ENCODE measurements around the gene CD58.
"Not testable (repeated sequence)": the region's sequence is repeated elsewhere in the genome, so short reads cannot be mapped to it uniquely, and the experiment has no call there.

DNA sequence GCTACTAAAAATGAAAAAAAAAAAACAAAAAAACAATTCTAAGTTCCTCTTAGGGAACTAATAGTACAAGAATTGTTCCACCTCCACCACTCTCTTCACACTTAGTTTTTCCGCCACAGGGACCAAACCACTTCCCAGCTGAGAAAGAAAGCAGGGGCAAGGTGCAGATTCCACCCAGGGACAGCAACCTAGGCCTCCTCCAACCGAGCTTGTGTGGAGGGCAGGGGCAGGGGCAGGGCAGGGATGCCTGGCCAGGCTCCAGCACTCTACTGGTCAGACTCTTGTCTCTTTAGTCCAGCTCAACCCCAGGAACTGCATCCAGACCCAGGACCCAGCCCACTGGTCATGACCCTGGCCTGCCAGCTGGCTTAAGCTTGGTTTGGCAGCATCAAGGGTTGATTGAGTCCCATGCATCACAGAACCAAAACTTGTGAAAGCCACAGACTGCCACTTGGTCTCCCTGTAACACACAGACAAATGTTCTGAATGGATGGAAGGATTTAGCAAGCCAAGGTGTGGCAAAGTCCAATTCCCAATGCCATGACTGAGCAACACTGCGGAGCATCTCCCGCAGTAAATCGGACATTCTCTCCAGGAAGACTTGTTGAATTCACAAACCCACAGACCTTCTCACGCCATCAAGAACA, 19.7 kb upstream of the CD58 start:
- TF ChIP-seq, protein P1, sequence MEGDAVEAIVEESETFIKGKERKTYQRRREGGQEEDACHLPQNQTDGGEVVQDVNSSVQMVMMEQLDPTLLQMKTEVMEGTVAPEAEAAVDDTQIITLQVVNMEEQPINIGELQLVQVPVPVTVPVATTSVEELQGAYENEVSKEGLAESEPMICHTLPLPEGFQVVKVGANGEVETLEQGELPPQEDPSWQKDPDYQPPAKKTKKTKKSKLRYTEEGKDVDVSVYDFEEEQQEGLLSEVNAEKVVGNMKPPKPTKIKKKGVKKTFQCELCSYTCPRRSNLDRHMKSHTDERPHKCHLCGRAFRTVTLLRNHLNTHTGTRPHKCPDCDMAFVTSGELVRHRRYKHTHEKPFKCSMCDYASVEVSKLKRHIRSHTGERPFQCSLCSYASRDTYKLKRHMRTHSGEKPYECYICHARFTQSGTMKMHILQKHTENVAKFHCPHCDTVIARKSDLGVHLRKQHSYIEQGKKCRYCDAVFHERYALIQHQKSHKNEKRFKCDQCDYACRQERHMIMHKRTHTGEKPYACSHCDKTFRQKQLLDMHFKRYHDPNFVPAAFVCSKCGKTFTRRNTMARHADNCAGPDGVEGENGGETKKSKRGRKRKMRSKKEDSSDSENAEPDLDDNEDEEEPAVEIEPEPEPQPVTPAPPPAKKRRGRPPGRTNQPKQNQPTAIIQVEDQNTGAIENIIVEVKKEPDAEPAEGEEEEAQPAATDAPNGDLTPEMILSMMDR (IDR thresholded peaks at IDR 0.05; ENCODE audit: insufficient read depth, low read length, poor library complexity, severe bottlenecking): not testable (repeated sequence)
- not testable (repeated sequence) for TF ChIP-seq EZH2phosphoT487 (conservative IDR thresholded peaks at IDR 0.05; ENCODE audit: low read length)
